Lung (tissue), 12 donors: Measurements from ENCODE around the gene BBS9. TPM values are rescaled to one million over a fixed set of nuclear protein-coding genes. Genes with fewer than 3 reads are reported as not detected.

Source experiments
- ATAC-seq: fragments of 200-7000 bp; cut with Tn5 transposase; one replicate; pipeline ENCODE4 v1.9.1; 2020; ENCODE audit warnings: moderate number of reproducible peaks; ENCODE audit not compliant: insufficient read depth, low FRiP score
- DNase-seq, 3 donors: peaks; one replicate each; pipeline ENCODE4 v3.0.0-alpha.2; 2013 to 2017
- H3K27ac ChIP-seq, 2 donors: one replicate each; pipeline ENCODE4 v1.5.1; 2013; ENCODE audit warnings: mild to moderate bottlenecking in 2 of 2, moderate library complexity in 2 of 2, control low read depth in 1 of 2, inconsistent platforms in 1 of 2, low read depth in 1 of 2, low read length in 1 of 2
- H3K27me3 ChIP-seq, 3 donors: one replicate each; pipeline ENCODE4 v1.5.1; 2013; ENCODE audit warnings: low read length in 2 of 3; ENCODE audit not compliant: control insufficient read depth in 3 of 3, insufficient read depth in 3 of 3
- H3K36me3 ChIP-seq, 4 donors: one replicate each; pipeline ENCODE4 v1.5.1; 2013; ENCODE audit warnings: low read length in 4 of 4, mild to moderate bottlenecking in 1 of 4, moderate library complexity in 1 of 4; ENCODE audit not compliant: control insufficient read depth in 4 of 4, insufficient read depth in 4 of 4
- H3K4me1 ChIP-seq, 5 donors: one replicate each; pipeline ENCODE4 v1.5.1; 2013; ENCODE audit warnings: low read length in 5 of 5, mild to moderate bottlenecking in 2 of 5, moderate library complexity in 1 of 5; ENCODE audit not compliant: control insufficient read depth in 5 of 5, insufficient read depth in 5 of 5
- H3K4me3 ChIP-seq: one replicate; pipeline ENCODE4 v1.5.1; 2013; ENCODE audit warnings: mild to moderate bottlenecking, control low read depth, moderate library complexity
- H3K9ac ChIP-seq, 2 donors: one replicate each; pipeline ENCODE4 v1.5.1; 2013; ENCODE audit warnings: low read length in 2 of 2, control low read depth in 1 of 2; ENCODE audit not compliant: insufficient read depth in 1 of 2
- H3K9me3 ChIP-seq, 4 donors: one replicate each; pipeline ENCODE4 v1.5.1; 2013; ENCODE audit warnings: low read length in 3 of 4, mild to moderate bottlenecking in 1 of 4, moderate library complexity in 1 of 4; ENCODE audit not compliant: control insufficient read depth in 4 of 4, insufficient read depth in 3 of 4
- CTCF ChIP-seq: IDR thresholded peaks from 2 replicates; pipeline ENCODE4 v1.5.1; 2012; ENCODE audit warnings: mild to moderate bottlenecking; ENCODE audit errors: control extremely low read depth, extremely low read depth
- WGBS, 2 donors: extraction: QIAGEN DNeasy Blood & Tissue Kit; methylation state at CpG; one replicate each; pipeline ENCODE4 v1.1.7; 2013; 5-methylcytosine and 5-hydroxymethylcytosine counted together
- polyA plus RNA-seq, 2 donors: library from polyadenylated mRNA; stranded (reverse); fragments of 200-250 nt; gene quantifications; one replicate each; pipeline ENCODE4 v1.2.1, GENCODE V29; 2013
- total RNA-seq, 2 donors: library from RNA; depleted of rRNA in 1 of 2; stranded (reverse); fragments of >200 nt in 1 of 2; gene quantifications; one replicate each; pipeline ENCODE4 v1.2.1, GENCODE V29; 2014 to 2021
- donor health status: control.
- donor health status: control.
- donor health status: Bipolar disorder and iron deficiency.
- donor health status: healthy.
- donor health status: DM: yes; HTN: yes; CAD: no.

The BBS9 gene
- total and polyA plus RNA-seq, 4 donors: 3.5 to 65.0 (median 15.2) TPM

GRCh38 chr7:33558549-33559323 is 429.4 kb downstream of the BBS9 start:
- ATAC-seq: no peak
- no peak overlapping the region for H3K27ac ChIP-seq
- no peaks in the 10 kb centered on the region for H3K36me3 ChIP-seq
- no peak for TF ChIP-seq CTCF
- peaks cover 0 to 11% (median 4%) of the 10 kb centered on the region in 5 donors for H3K4me1 ChIP-seq
- H3K9me3 ChIP-seq: no peaks in the 10 kb centered on the region
- DNase-seq: no peak
- no peaks in the 10 kb centered on the region for H3K27me3 ChIP-seq
- no peak overlapping the region for H3K9ac ChIP-seq
- no peak overlapping the region for H3K4me3 ChIP-seq
- 92 to 93% methylated on average over 6 of the region's 6 CpGs for WGBS, 2 donors

GRCh38 chr7:33559324-33559710 is 430.0 kb downstream of the BBS9 start:
- H3K27ac ChIP-seq: no peak overlapping the region
- TF ChIP-seq CTCF: no peak
- no peaks in the 10 kb centered on the region for H3K27me3 ChIP-seq
- H3K4me1 ChIP-seq: peaks cover 0 to 16% (median 2%) of the 10 kb centered on the region in 5 donors
- 80 to 81% methylated on average over 6 of the region's 6 CpGs for WGBS, 2 donors
- no peaks in the 10 kb centered on the region for H3K9me3 ChIP-seq
- no peaks in the 10 kb centered on the region for H3K36me3 ChIP-seq
- ATAC-seq (no peak), DNase-seq (no peak)
- no peak overlapping the region for H3K9ac ChIP-seq
- no peak overlapping the region for H3K4me3 ChIP-seq

GRCh38 chr7:33562996-33563395 is 433.6 kb downstream of the BBS9 start:
- DNase-seq (peak in 1 of 3 donors; percentile 67), ATAC-seq (no peak)
- no peaks in the 10 kb centered on the region for H3K36me3 ChIP-seq
- no peaks in the 10 kb centered on the region for H3K27me3 ChIP-seq
- no peak overlapping the region for H3K27ac ChIP-seq
- peaks cover 0 to 27% (median 3%) of the 10 kb centered on the region in 5 donors for H3K4me1 ChIP-seq
- H3K4me3 ChIP-seq: no peak overlapping the region
- no peaks in the 10 kb centered on the region for H3K9me3 ChIP-seq
- H3K9ac ChIP-seq: peak overlapping the region in 1 of 2 donors; percentile 55
- TF ChIP-seq CTCF: no peak
